ENCODE results near the gene SLC25A22.

GRCh38 chr11:832529-833113 lies 34.5 kb upstream of the SLC25A22 start, which contains the start of gene CD151:
- TF ChIP-seq CTCF (conservative IDR thresholded peaks at IDR 0.05) (no peak), ZFX (IDR thresholded peaks at IDR 0.05) (peak; percentile 41; the same call in 1 of the 2 replicates)

All from C4-2B (cell line).